Fibroblast of upper back skin (primary cell): ENCODE results near the gene HDAC11.
"Not testable (repeated sequence)": the region's sequence is repeated elsewhere in the genome, so short reads cannot be mapped to it uniquely, and the experiment has no call there.

Experiments used
- DNase-seq: peaks from one replicate; pipeline ENCODE4 v3.0.0-alpha.2; 2013

The HDAC11 gene

GRCh38 chr3:13508496-13508895 lies 28.4 kb downstream of the HDAC11 start:
- no peak for DNase-seq

GRCh38 chr3:13509059-13509815 lies 29.1 kb downstream of the HDAC11 start:
- DNase-seq: no peak

- no peak for DNase-seq
These were observed 29.7 kb downstream of the HDAC11 start for GRCh38 chr3:13509816-13510192.

- DNase-seq: no peak
These were observed 32.3 kb downstream of the HDAC11 start for GRCh38 chr3:13512451-13512850.

- DNase-seq: peak; percentile 85
These were observed 33.2 kb downstream of the HDAC11 start for GRCh38 chr3:13513051-13513912.

GRCh38 chr3:13513913-13514517 lies 33.9 kb downstream of the HDAC11 start:
- no peak for DNase-seq

- no peak for DNase-seq
These were observed 34.7 kb downstream of the HDAC11 start for GRCh38 chr3:13514639-13515435.

- DNase-seq: no peak
These were observed 36.0 kb downstream of the HDAC11 start for GRCh38 chr3:13515786-13516759.

- no peak for DNase-seq
These were observed 36.6 kb downstream of the HDAC11 start for GRCh38 chr3:13516760-13517135.

GRCh38 chr3:13517253-13517977 lies 37.3 kb downstream of the HDAC11 start:
- DNase-seq: no peak

- DNase-seq: no peak
These were observed 38.4 kb downstream of the HDAC11 start for GRCh38 chr3:13518516-13518953.

GRCh38 chr3:13519006-13519791 lies 39.1 kb downstream of the HDAC11 start:
- no peak for DNase-seq

GRCh38 chr3:13520326-13520880 lies 40.3 kb downstream of the HDAC11 start:
- no peak for DNase-seq

GRCh38 chr3:13521309-13521708 lies 41.2 kb downstream of the HDAC11 start:
- DNase-seq: no peak

- DNase-seq: not testable (repeated sequence)
These were observed 41.6 kb downstream of the HDAC11 start for GRCh38 chr3:13521749-13522148.

GRCh38 chr3:13522236-13522635 lies 42.1 kb downstream of the HDAC11 start:
- DNase-seq: no peak

- DNase-seq: peak; percentile 81
These were observed 45.0 kb downstream of the HDAC11 start for GRCh38 chr3:13524979-13525669.

GRCh38 chr3:13525827-13526625 lies 45.9 kb downstream of the HDAC11 start:
- DNase-seq: no peak
